CD14-positive monocyte (primary cell): ENCODE results near the gene HERC6. TPM values are rescaled to one million over a fixed set of nuclear protein-coding genes. Genes with fewer than 3 reads are reported as not detected.
"Not testable (repeated sequence)": the region's sequence is repeated elsewhere in the genome, so short reads cannot be mapped to it uniquely, and the experiment has no call there.

Experiments used
- DNase-seq, 3 donors: peaks; one replicate each; pipeline ENCODE4 v3.0.0-alpha.2; 2011 to 2022
- H2AFZ ChIP-seq: 2 replicates; pipeline ENCODE4 v1.6.0; 2012; ENCODE audit warnings: mild to moderate bottlenecking, low read depth, low read length, inconsistent platforms; ENCODE audit not compliant: insufficient read depth, poor library complexity, severe bottlenecking
- H3K27ac ChIP-seq, 2 donors: 1 replicate in 1 of 2; 2 replicates in 1 of 2; pipeline ENCODE4 v1.5.1; 2012 to 2013; ENCODE audit warnings: low read length in 2 of 2, control low read depth in 1 of 2, inconsistent platforms in 1 of 2, low read depth in 1 of 2, mild to moderate bottlenecking in 1 of 2
- H3K27me3 ChIP-seq, 2 donors: one replicate each; pipeline versions ENCODE4 v1.6.0 to v1.6.1; 2011 to 2013; ENCODE audit warnings: low read length in 2 of 2; ENCODE audit not compliant: control insufficient read depth in 2 of 2, insufficient read depth in 2 of 2
- H3K36me3 ChIP-seq, 2 donors: replicated peaks in 1 of 2; 1 replicate in 1 of 2; 2 replicates in 1 of 2; pipeline versions ENCODE4 v1.5.1 to v1.6.1; 2012 to 2013; ENCODE audit warnings: low read length in 2 of 2, control low read depth in 1 of 2, inconsistent platforms in 1 of 2, mild to moderate bottlenecking in 1 of 2; ENCODE audit not compliant: insufficient read depth in 2 of 2, control insufficient read depth in 1 of 2
- H3K4me1 ChIP-seq, 2 donors: 1 replicate in 1 of 2; 2 replicates in 1 of 2; pipeline versions ENCODE4 v1.5.1 to v1.6.1; 2012 to 2013; ENCODE audit warnings: low read length in 2 of 2, control low read depth in 1 of 2, inconsistent platforms in 1 of 2, mild to moderate bottlenecking in 1 of 2, moderate library complexity in 1 of 2; ENCODE audit not compliant: insufficient read depth in 2 of 2, control insufficient read depth in 1 of 2
- H3K4me2 ChIP-seq: replicated peaks from 2 replicates; pipeline ENCODE3; 2012; ENCODE audit warnings: low read length, moderate library complexity, mild to moderate bottlenecking; ENCODE audit not compliant: poor library complexity, severe bottlenecking; ENCODE audit errors: extremely low read depth
- H3K4me3 ChIP-seq, 3 experiments: fragments of 200-600 bp in 1 of 3; sonication (generic) in 1 of 3; replicated peaks in 1 of 3; 1 replicate in 2 of 3; 2 replicates in 1 of 3; pipeline ENCODE4 v1.5.1; 2011 to 2013; ENCODE audit warnings: low read length in 3 of 3, mild to moderate bottlenecking in 3 of 3, control low read depth in 2 of 3, low read depth in 2 of 3, inconsistent platforms in 1 of 3, moderate library complexity in 1 of 3
- H3K79me2 ChIP-seq: 2 replicates; pipeline ENCODE4 v1.6.0; 2012; ENCODE audit warnings: mild to moderate bottlenecking, control low read depth, inconsistent platforms, low read length, moderate library complexity; ENCODE audit not compliant: insufficient read depth
- H3K9ac ChIP-seq: 2 replicates; pipeline ENCODE4 v1.6.0; 2017; ENCODE audit warnings: low read length, mild to moderate bottlenecking; ENCODE audit not compliant: insufficient read depth, poor library complexity, severe bottlenecking
- H3K9me3 ChIP-seq, 2 donors: replicated peaks in 1 of 2; 1 replicate in 1 of 2; 2 replicates in 1 of 2; pipeline versions ENCODE4 v1.5.1 to v1.6.1; 2012 to 2013; ENCODE audit warnings: low read length in 2 of 2, control low read depth in 1 of 2; ENCODE audit not compliant: control insufficient read depth in 1 of 2, insufficient read depth in 1 of 2
- H4K20me1 ChIP-seq: 2 replicates; pipeline ENCODE4 v1.6.0; 2012; ENCODE audit warnings: mild to moderate bottlenecking, low read length, control low read depth, moderate library complexity; ENCODE audit not compliant: insufficient read depth
- H3K27ac Mint-ChIP-seq, 7 donors: one replicate each; pipeline ENCODE4 v1.8.0; 2020; ENCODE audit warnings: mild to moderate bottlenecking in 7 of 7, mixed read lengths in 7 of 7, moderate library complexity in 6 of 7, inconsistent platforms in 2 of 7
- H3K27me3 Mint-ChIP-seq, 3 donors: one replicate each; pipeline ENCODE4 v1.8.0; 2021 to 2022; ENCODE audit warnings: low read depth in 3 of 3, mild to moderate bottlenecking in 3 of 3, mixed read lengths in 3 of 3, moderate library complexity in 3 of 3, inconsistent platforms in 1 of 3
- H3K36me3 Mint-ChIP-seq, 2 donors: one replicate each; pipeline ENCODE4 v1.8.0; 2020; ENCODE audit warnings: mixed read lengths in 2 of 2, inconsistent platforms in 1 of 2, mild to moderate bottlenecking in 1 of 2
- H3K4me1 Mint-ChIP-seq: one replicate; pipeline ENCODE4 v1.8.0; 2020; ENCODE audit warnings: mild to moderate bottlenecking, mixed read lengths
- H3K4me3 Mint-ChIP-seq, 2 donors: one replicate each; pipeline ENCODE4 v1.8.0; 2020; ENCODE audit warnings: mild to moderate bottlenecking in 2 of 2, mixed read lengths in 2 of 2, moderate library complexity in 1 of 2
- H3K9me3 Mint-ChIP-seq, 7 donors: one replicate each; pipeline ENCODE4 v1.8.0; 2020 to 2022; ENCODE audit warnings: mixed read lengths in 7 of 7, mild to moderate bottlenecking in 6 of 7, moderate library complexity in 6 of 7, inconsistent platforms in 2 of 7
- CTCF ChIP-seq: fragments of 200-600 bp; IDR thresholded peaks from one replicate; pipeline ENCODE4 v1.8.0; 2022; ENCODE audit warnings: antibody characterized with exemption, mild to moderate bottlenecking
- WGBS: methylation state at CpG from one replicate; pipeline ENCODE4 v1.1.5; 2013; ENCODE audit warnings: missing lambda C conversion rate; ENCODE audit not compliant: insufficient coverage; 5-methylcytosine and 5-hydroxymethylcytosine counted together
- intact Hi-C, 2 donors: fragments of 100-400 bp; cut with micrococcal nuclease; formaldehyde crosslinking; loops; one replicate each; pipeline versions ENCODE4 v1.15.0 to v1.15.1; 2023
- polyA plus RNA-seq, 3 donors: library from polyadenylated mRNA; depleted of rRNA in 1 of 3; unstranded in 2 of 3; stranded (reverse) in 1 of 3; fragments of 300-500 nt in 2 of 3; fragments of >200 nt in 1 of 3; fragmentation: Illumina TruSeq in 2 of 3; gene quantifications; 1 replicate in 2 of 3; 2 replicates in 1 of 3; pipeline ENCODE4 v1.2.3, GENCODE V29; 2012 to 2021

HERC6 gene
- polyA plus RNA-seq, 3 donors: 4.1 to 9.4 (median 6.1) TPM

DNA sequence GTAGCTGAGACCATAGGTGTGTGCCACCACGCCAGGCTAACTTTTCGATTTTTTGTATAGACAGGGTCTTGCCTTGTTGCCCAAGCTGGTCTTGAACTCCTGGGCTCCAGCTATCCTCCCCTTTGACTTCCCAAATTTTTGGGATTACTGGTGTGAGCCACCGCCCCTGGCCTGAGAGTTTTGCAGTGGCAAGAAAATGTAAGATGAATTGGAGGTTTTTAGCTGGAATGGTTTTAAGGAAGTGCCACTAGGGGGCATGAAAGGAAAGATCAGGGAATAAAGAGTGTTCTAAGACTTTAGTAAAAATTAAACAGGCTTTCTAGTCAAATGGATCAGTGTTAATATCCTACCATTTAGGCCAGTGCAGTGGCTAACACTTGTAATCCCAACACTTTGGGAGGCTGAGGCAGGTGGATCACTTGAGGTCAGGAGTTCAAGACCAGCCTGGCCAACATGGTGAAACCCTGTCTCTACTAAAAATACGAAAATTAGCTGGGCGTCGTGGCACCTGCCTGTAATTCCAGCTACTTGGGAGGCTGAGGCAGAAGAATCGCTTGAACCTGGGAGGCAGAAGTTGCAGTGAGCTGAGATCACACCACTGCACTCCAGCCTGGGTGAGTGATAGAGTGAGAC, 9.4 kb upstream of the HERC6 start:
- not testable (repeated sequence) for H3K4me1 Mint-ChIP-seq, H3K36me3 Mint-ChIP-seq, H4K20me1 ChIP-seq, H3K4me3 Mint-ChIP-seq, H3K36me3 ChIP-seq, H3K79me2 ChIP-seq, H3K9me3 ChIP-seq, H3K27me3 ChIP-seq, H3K9me3 Mint-ChIP-seq, H3K9ac ChIP-seq, H3K4me2 ChIP-seq, H3K4me1 ChIP-seq, H3K4me3 ChIP-seq, H3K27me3 Mint-ChIP-seq, H3K27ac ChIP-seq
- TF ChIP-seq CTCF: peak; percentile 76
- DNase-seq: peak; percentile 12 to 35 (median 26)
- peak overlapping the region in 1 of 7 donors; percentile 26 for H3K27ac Mint-ChIP-seq
- intact Hi-C loops: loop anchor here in 1 of 2 donors (10.0 kb wide), 1 partner anchor 146 kb away; no protein-coding TSS in a partner anchor
- peak overlapping the region; percentile 9 for H2AFZ ChIP-seq
- WGBS: 100% methylated on average over 3 of the region's 7 CpGs

DNA sequence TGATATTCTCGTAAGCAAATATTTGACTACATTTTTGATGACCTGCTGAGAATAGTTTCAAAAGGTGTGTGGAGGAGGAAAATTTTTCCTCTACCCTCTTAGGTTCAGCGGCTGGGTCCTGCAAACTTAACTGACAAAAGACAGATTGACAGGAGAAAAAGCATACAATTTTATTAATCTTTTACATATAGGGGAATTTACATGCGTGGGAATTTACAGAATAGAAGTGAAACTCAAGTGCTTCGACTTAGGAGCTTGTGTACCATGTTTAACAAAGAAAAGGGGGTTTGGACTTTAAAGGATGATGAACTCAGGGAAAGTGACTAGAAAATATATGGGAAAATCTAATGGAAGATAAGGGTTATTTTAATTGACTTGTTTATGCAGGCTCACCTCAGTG, 2.5 kb downstream of the HERC6 start:
- Histone ChIP-seq H3K36me3 (peaks cover 0 to 12% of the 10 kb centered on the region in 2 donors), H3K4me2 (no peak overlapping the region), H3K27me3 (no peaks in the 10 kb centered on the region), H2AFZ (no peak overlapping the region), H3K9ac (no peak overlapping the region), H3K27ac (no peak overlapping the region), H3K9me3 (no peaks in the 10 kb centered on the region), H3K79me2 (no peaks in the 10 kb centered on the region), H3K4me1 (peaks cover 6 to 7% of the 10 kb centered on the region in 2 donors), H3K4me3 (no peak overlapping the region), H4K20me1 (no peaks in the 10 kb centered on the region)
- Mint-ChIP-seq H3K36me3 (peaks cover 7% of the 10 kb centered on the region in 2 donors), H3K4me3 (no peak overlapping the region), H3K4me1 (peaks cover 13% of the 10 kb centered on the region), H3K27me3 (peaks cover 1 to 6% (median 2%) of the 10 kb centered on the region in 3 donors), H3K9me3 (peaks cover 0 to 2% (median 0%) of the 10 kb centered on the region in 7 donors), H3K27ac (no peak overlapping the region)
- TF ChIP-seq CTCF: no peak
- 73% methylated on average over 2 of the region's 4 CpGs for WGBS
- DNase-seq: no peak
- intact Hi-C loops: loop anchor here in 1 of 2 donors (5.0 kb wide), 1 partner anchor 99 kb away; the partner anchor contains the start of gene PPM1K
